Measurements from ENCODE around the gene ZNF76.

- peak; percentile 76 for TF ChIP-seq CTCF (IDR thresholded peaks at IDR 0.05)
- no peak for TF ChIP-seq EZH2 (IDR thresholded peaks at IDR 0.05; ENCODE audit: borderline replicate concordance, insufficient read depth, low read depth, low read length, poor library complexity, severe bottlenecking)
Measured at GRCh38 chr6:35327349-35328027, 68.0 kb downstream of the ZNF76 start.

Data from B cell (primary cell).